Brain pericyte (primary cell): ENCODE data around the gene GALNT14.

Source experiments
- DNase-seq: peaks from one replicate; pipeline ENCODE4 v3.0.0-alpha.2; 2012; ENCODE audit warnings: low read depth, low spot score

The GALNT14 gene

DNA sequence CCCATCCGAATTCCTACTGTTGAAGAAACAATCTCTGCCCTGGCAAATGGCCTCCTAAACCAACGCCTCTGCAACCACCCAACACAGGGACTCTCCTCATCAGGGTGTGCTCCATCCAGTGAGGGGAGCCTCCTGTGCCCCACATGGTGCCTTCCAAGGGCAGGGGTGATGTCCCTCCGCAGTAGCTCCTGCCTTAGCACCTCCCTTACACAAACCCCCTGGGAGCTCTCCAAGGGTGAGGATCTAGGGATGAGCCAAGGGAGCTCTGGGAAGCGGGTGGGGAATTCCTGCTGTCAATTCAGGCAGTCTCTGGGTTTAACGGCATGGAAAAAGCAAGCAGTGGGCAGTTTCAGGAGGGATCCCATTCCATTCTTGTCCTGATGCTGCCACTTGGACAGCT, 3.8 kb downstream of the GALNT14 start:
- DNase-seq: no peak

DNA sequence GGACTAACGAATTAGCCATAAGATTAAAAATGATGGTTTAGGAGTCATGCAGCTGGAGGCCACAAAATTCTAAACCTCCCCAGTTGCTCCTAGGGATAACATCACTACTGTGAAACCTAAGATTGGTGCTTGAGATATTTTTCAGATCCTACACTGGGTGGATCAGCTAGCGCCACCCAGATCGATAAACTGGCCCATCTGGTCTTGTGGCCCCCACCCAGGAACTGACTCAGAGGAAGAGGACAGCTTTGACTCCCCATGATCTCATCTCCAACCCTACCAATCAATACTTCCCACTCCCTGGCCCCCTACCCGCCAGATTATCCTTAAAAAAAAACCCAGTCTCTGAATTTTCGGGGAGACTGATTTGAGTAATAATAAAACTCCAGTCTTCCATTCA, 5.5 kb downstream of the GALNT14 start:
- DNase-seq: no peak

GRCh38 chr2:31131871-31132270, 6.4 kb downstream of the GALNT14 start:
- no peak for DNase-seq

GRCh38 chr2:31129375-31130171, 8.7 kb downstream of the GALNT14 start:
- no peak for DNase-seq

DNA sequence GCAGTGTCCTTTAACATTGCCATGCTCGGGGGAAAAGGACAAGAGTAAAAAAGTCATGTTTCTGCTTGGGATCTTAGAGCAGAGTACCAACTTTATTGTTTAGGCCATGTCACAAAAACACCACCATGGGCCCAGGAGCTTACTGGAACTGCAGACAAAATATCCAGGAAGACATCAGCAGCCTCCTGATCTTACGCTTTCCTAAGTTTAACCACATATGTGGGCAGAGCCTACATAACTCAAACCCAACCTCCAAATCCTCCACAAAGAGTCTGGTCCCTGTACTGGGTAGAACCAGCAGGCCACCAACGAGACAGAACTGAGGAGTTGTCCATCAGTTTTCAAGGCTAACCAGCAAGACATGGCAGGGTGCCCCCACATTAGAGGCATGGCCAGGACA, 10.3 kb downstream of the GALNT14 start:
- DNase-seq: no peak

DNA sequence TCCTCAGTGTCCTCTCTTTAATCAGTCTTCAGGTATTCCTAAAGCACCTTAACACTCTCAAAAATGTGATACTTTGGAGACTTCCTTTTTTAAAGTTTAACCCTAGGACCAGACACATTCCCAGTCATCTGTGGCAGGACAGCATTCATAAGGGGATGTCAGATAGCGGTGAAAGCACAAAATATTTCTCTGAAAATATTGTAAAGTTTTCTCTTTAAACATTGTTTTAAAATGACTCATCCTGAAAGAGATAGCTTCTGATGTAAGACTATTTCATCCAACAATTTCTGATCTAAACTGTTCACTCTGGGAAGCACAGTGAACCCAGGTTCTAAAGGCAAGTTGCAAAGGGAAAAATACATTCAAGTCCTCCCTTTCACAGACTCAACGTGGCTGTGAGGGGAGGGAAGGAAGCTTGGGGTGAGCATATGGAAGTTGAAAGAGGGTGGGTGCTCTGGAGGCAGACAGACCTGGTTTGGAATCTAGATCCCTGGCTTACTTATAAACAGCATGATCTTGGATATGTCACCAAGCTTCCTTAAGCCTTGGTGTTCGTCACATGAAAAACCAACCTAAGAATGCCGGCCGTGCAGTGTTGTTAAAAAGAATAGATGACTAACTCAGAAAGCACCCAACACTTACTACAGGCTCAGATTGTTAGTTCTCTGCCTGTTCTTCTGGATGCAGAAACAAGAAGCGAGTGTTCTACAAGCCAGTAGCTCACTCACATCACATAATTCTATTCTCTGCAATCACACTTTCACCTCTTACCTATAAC, 12.1 kb downstream of the GALNT14 start:
- no peak for DNase-seq

DNA sequence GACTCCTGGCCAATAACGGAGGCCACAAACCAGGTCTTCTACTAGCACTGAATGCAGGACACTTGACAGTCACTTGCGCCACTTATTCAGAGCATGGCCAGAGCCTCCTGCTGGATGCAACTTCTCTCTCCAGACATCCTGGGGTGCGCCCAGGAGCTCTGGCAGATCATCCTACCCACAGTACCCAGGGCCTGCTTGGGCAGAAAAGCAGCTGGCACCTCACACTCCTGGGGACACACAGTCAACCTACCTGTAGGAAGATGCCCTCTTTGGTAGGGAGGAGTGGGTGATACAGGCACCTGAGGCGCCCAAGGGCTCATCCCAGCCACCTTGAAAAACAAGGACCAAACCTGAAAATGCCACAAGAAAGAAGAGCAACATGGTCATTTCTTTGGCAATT, 13.3 kb downstream of the GALNT14 start:
- no peak for DNase-seq

DNA sequence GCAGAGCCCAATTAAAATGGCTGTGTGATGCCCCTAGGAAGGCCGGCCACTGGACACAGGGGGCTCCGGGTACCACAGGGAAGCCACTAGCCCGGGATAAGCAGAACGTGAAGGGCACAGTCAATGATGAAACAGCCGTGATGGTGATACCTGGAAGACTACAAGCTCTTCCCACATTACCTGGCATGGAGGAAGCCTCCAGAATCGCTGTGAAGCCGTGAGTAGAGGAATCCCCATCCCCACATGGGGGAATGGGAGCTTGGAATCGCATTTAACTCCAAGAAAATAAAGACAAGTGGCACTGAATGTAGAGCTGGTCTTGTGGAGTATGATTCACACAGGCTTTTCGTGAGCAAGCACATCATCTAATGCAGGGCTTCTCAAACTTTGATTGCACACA, 16.1 kb downstream of the GALNT14 start:
- DNase-seq: no peak

DNA sequence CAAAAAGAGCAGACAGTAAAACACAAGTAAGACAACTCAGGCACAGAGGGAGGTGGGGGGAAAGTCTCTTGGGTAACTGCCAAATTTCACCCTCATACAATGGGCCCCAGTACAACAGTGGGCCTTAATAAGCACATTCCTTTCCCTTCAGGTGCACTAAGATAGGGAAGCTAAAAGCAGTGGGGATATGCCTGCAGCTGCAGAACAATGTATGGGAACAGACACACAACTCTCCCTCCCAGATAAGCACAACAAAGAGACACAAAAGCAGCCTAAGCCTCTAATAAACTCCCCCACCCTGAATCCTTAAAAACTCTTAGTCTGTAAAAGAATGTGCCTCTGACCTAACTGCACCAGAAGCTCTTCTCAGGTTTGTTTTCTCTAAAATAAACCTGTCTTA, 24.5 kb downstream of the GALNT14 start:
- no peak for DNase-seq

GRCh38 chr2:31112544-31112943, 25.7 kb downstream of the GALNT14 start:
- no peak for DNase-seq

DNA sequence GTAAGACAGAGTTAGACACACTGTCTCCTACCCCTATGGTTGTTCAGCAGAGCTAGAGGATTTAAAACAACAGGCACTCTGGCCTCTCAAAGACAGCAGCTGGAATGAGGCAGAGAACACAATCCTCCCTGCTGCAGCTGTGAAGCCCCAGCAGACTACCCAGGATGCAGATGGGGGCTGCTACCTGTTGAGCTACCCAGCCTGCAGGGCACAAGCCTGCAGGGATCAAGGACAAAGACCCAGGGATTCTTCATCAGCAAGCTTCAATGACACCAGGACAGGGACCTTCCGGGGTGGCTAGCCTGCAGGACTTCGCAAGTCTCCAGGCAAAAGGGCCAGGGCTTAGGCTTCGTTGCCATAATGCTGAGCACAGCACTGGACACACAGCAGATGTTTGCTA, 27.2 kb downstream of the GALNT14 start:
- no peak for DNase-seq

GRCh38 chr2:31110431-31110830, 27.8 kb downstream of the GALNT14 start:
- DNase-seq: no peak

DNA sequence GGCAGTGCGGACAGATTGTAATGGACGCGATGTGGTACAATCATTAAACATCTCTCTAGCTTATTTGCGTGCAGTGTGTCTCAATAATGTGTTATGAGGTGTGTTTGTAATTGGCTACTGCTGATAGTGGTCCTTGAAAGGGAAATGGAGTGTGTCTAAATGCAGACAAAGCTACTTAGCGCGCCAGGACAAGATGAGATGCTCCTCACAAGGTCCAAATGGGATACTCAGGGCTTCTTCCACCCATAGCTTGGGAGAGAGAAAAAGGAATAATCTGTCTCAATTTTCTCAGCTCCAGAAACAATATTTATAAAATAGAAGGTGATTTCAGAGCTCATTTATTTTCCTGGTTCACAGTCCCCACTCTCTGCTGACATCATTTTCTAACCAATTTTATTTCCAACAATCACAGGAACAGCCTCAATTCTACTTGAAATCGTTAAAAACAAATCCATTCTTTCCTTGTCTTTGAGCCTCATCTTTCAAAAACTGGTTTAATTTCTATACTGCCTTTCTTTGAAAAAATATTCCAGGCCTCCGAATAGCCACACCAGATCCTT, 28.5 kb downstream of the GALNT14 start:
- DNase-seq: no peak

GRCh38 chr2:31108561-31109286, 29.5 kb downstream of the GALNT14 start:
- DNase-seq: no peak

DNA sequence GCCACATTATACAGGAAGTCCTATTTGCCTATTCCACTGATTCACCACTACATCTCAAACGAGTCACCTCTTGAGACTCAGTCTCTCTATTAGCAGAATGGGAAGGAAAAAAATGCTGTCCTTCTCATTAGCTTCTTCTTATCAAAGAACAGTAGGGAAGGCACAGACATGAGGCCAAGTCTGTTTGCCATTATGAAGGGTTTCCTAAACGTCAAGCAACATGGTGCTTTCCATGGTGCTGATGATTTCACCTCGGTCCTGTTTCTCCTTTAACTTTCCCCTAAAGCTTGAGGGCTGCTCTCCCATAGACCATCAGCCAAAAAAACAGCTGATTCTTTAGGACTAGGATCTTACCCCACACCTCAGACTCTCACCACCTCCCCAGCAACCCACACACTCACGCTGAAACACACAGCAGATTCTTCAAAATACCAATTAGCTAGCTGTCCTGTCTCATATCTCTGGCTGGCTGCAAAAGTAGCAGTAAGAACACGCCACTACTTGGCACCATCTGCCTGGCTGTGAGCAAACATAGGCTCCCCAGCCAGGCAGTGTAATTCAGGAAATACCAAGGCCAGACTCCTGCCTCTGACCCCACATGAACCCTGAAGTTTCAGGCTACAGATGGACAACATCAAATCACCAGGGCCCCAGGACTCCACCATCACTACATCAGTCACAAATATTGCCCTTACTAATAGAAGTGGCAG, 30.5 kb downstream of the GALNT14 start:
- DNase-seq: no peak

DNA sequence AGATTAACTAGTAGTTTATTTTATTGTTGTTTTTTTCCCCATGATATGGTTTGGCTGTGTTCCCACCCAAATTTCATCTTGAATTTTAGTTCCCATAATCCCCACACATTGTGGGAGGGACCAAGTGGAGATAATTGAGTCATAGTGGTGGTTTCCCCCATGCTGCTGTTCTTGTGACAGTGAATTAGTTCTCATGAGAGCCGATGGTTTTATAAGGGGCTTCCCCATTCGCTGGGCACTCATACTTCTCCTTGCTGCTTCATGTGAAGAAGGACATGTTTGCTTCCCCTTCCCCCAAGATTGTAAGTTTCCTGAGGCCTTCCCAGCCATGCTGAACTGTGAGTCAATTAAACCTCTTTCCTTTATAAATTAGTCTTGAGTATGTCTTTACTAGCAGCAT, 36.5 kb downstream of the GALNT14 start:
- no peak for DNase-seq

DNA sequence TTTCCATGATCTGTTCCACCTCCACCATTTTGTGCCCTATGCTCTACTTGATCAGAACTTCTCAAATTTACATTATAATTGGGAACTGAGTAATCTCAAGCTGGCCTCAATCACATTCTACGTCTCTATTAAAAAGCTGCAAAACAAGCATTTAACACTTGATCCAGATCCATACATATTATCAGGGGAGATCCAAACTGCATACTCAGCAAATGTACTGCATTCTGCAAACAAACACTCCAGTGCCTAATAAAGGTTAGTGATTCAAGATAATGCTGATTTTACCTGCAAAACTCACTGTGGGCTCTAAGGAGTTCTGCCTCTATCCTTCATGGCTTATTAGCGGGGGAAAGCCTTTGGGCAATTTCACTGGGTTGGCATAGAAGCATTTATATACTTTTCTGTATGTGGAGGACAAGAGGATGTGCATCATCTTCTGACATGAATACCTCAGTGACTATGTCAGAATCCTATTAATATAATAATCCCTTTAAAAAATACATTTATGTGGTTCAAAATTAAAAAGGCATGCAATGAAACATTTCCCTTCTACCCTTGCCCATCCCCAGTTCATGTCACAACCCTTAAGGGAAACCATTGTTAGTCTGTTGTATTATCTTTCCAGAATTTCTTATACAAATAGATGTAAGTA, 40.2 kb downstream of the GALNT14 start:
- DNase-seq: no peak

DNA sequence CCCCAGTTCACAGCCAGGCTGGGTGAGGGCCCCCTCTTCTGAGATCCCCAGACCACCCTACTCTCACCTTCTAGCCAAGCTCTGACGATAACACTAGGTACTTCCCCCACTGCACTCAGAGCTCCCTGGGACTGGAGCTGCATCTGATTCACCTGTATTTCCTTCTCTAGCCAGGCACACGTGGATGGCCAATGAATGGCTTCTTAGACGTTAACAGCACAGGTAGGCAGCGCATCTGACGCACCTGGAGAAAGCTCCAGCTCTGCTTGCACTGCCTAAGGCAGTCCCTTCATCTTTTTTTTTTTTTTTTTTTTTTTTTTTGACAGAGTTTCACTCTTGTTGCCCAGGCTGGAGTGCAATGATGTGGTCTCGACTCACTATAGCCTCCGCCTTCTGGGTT, 48.1 kb downstream of the GALNT14 start:
- no peak for DNase-seq

DNA sequence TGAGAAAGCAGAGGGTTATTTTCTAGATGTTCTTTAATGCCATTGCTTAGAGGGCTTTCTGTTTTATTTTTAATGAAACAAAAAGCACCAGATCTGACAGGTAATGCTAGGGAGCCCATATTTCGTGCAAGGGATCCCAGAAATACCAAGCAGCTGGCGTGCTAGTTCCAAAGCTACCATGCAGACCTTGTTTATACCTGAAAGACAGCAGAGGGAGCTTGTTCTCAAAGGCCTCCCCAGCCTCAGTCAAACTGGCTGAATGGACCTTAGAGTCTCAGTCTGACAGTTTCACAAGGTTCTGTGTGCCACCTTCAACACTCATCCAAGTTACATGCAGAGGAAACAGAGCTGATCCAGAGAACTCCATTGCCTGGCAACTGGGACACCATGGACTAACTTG, 48.6 kb downstream of the GALNT14 start:
- no peak for DNase-seq

DNA sequence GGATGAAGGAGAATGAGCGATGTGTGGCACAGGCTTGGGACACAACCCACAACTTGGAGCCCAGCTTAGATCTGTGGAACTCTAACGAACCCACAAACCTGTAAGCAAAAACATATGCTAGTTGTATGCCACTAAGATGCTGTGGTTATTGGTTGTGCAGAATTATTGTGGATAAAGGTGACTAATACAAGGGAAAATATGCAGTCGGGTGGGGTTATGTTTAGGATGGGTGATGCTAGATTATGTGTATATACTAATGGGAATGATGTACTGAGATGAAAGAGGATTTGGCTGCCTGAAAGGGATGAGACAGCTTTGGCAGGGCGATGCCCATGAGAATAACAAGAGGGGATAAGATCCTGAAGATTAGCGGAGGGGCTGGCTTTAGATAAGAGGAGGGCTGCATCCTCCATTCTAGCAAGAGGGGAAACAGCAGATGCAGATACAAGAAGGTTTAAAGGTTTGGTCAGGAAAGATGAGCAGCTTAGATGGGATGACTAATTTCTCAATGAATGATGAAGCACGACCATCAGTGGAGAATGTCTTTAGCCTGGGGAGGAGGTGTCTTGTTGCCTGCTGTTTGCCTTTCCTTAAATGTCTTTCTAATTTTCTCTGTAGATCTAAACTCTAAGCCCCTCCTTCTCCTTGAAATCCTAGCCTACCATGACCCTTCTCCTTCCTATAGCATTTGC, 49.6 kb downstream of the GALNT14 start:
- DNase-seq: no peak
